GM12878 (cell line): ENCODE results near the gene TCEAL1. TPM values are rescaled to one million over a fixed set of nuclear protein-coding genes. Genes with fewer than 3 reads are reported as not detected.

Source experiments
- ATAC-seq: fragments of 200-7000 bp; cut with Tn5 transposase; 3 replicates; pipeline ENCODE4 v1.9.1; 2020; ENCODE audit warnings: mild to moderate bottlenecking, moderate library complexity
- BruUV-seq: library from RNA; stranded (reverse); fragments of 400-500 nt; replicated peaks from 2 replicates; lab custom pipeline; 2021; lab: Mats Ljungman, UMichigan
- CTCF ChIA-PET: fragments of 300-600 bp; sonication (Branson Sonifier 250); formaldehyde crosslinking; extraction: SDS; loops from one replicate; lab custom pipeline; 2021; ENCODE audit warnings: inconsistent platforms; lab: Yijun Ruan, JAX
- POLR2A ChIA-PET: fragments of 350-600 bp; formaldehyde crosslinking; extraction: SDS; loops from one replicate; lab custom pipeline; 2021; ENCODE audit warnings: inconsistent platforms; lab: Charles Lee
- RAD21 ChIA-PET: fragments of 300-600 bp; sonication (Branson Sonifier 250); formaldehyde crosslinking; loops from one replicate; lab custom pipeline; 2023; ENCODE audit warnings: antibody characterized with exemption; ENCODE audit not compliant: unreplicated experiment; lab: Charles Lee
- SMC1A ChIA-PET: fragments of 300-600 bp; sonication (Branson Sonifier 250); formaldehyde crosslinking; loops from one replicate; lab custom pipeline; 2023; ENCODE audit not compliant: unreplicated experiment, uncharacterized antibody; lab: Charles Lee
- DNase-seq: peaks from one replicate; pipeline ENCODE4 v3.0.0-alpha.2; 2011; ENCODE audit warnings: low read depth, low spot score
- FAIRE-seq: peaks from 3 replicates; lab custom pipeline; 2011; peaks lifted over from hg19 to GRCh38; lab: Jason Lieb, UNC
- H2AFZ ChIP-seq: 2 replicates; pipeline ENCODE4 v1.6.0; 2011; ENCODE audit warnings: low read depth, low read length, control low read depth; ENCODE audit not compliant: control insufficient read depth
- H3K27ac ChIP-seq: 2 replicates; pipeline ENCODE4 v1.5.1; 2011; ENCODE audit warnings: control low read depth; ENCODE audit not compliant: control insufficient read depth, insufficient read depth
- H3K27me3 ChIP-seq, 2 experiments: replicated peaks in 1 of 2; 2 replicates each; pipeline versions ENCODE4 v1.6.0 to v1.6.1; 2011; ENCODE audit warnings: low read length in 1 of 2; ENCODE audit not compliant: control insufficient read depth in 2 of 2, insufficient read depth in 2 of 2
- H3K36me3 ChIP-seq, 2 experiments: 2 replicates each; pipeline ENCODE4 v1.5.1; 2011; ENCODE audit warnings: low read length in 1 of 2; ENCODE audit not compliant: control insufficient read depth in 2 of 2, insufficient read depth in 2 of 2
- H3K4me1 ChIP-seq: 2 replicates; pipeline ENCODE4 v1.6.1; 2011; ENCODE audit warnings: mild to moderate bottlenecking, low read length, moderate library complexity, mixed read lengths; ENCODE audit not compliant: control insufficient read depth, insufficient read depth
- H3K4me2 ChIP-seq: 2 replicates; pipeline ENCODE4 v1.6.0; 2011; ENCODE audit warnings: control low read depth; ENCODE audit not compliant: control insufficient read depth, insufficient read depth
- H3K4me3 ChIP-seq: fragments of 200-600 bp; sonication (generic); 2 replicates; pipeline ENCODE4 v1.5.1; 2016
- H3K79me2 ChIP-seq: 2 replicates; pipeline ENCODE4 v1.6.0; 2011; ENCODE audit warnings: low read length; ENCODE audit not compliant: control insufficient read depth, insufficient read depth
- H3K9ac ChIP-seq: 2 replicates; pipeline ENCODE4 v1.8.0; 2011; ENCODE audit warnings: low read length, control low read depth, mixed read lengths; ENCODE audit not compliant: control insufficient read depth, insufficient read depth
- H3K9me3 ChIP-seq: replicated peaks from 3 replicates; pipeline ENCODE4 v1.5.1; 2011; ENCODE audit warnings: mild to moderate bottlenecking, low read length; ENCODE audit not compliant: control insufficient read depth, insufficient read depth
- H4K20me1 ChIP-seq: 2 replicates; pipeline ENCODE4 v1.6.0; 2011; ENCODE audit not compliant: control insufficient read depth, insufficient read depth
- BRCA1 ChIP-seq: IDR thresholded peaks from 2 replicates; pipeline ENCODE4 v1.6.1; 2011; ENCODE audit warnings: low read depth, low read length, improper control_type of control experiment
- CBX5 ChIP-seq: sonication (generic); IDR thresholded peaks from 2 replicates; pipeline ENCODE4 v1.6.1; 2016; ENCODE audit warnings: low read depth, moderate library complexity, mild to moderate bottlenecking, inconsistent platforms
- CHD1 ChIP-seq: IDR thresholded peaks from 2 replicates; pipeline ENCODE4 v1.6.1; 2012; ENCODE audit warnings: low read depth, low read length, improper control_type of control experiment
- EP300 ChIP-seq, 2 experiments: fragments of 150-350 bp in 1 of 2; IDR thresholded peaks; 2 replicates each; pipeline ENCODE4 v1.6.1; 2011 to 2012; ENCODE audit warnings: low read depth in 2 of 2, low read length in 2 of 2, borderline replicate concordance in 1 of 2, improper control_type of control experiment in 1 of 2, inconsistent platforms in 1 of 2; ENCODE audit not compliant: control insufficient read depth in 1 of 2
- HDAC6 ChIP-seq: fragments of 200-600 bp; sonication (generic); IDR thresholded peaks from one replicate; pipeline ENCODE4 v1.8.0; 2017; ENCODE audit warnings: antibody characterized with exemption; ENCODE audit not compliant: unreplicated experiment
- IKZF1 ChIP-seq: fragments of 450-650 bp; conservative IDR thresholded peaks from 2 replicates; pipeline ENCODE4 v1.6.1; 2017; ENCODE audit warnings: antibody characterized with exemption, mild to moderate bottlenecking
- IRF4 ChIP-seq: IDR thresholded peaks from 2 replicates; pipeline ENCODE4 v1.6.1; 2011; ENCODE audit warnings: low read depth, low read length
- MAX ChIP-seq: IDR thresholded peaks from 2 replicates; pipeline ENCODE4 v1.6.1; 2012; ENCODE audit warnings: low read depth, low read length, improper control_type of control experiment
- NFYA ChIP-seq: IDR thresholded peaks from 2 replicates; pipeline ENCODE4 v1.6.1; 2011; ENCODE audit warnings: low read depth, mild to moderate bottlenecking, low read length, improper control_type of control experiment, borderline replicate concordance
- RAD51 ChIP-seq: fragments of 450-650 bp; IDR thresholded peaks from 2 replicates; pipeline ENCODE4 v1.6.1; 2016; ENCODE audit warnings: moderate library complexity, mild to moderate bottlenecking, inconsistent platforms
- RCOR1 ChIP-seq: conservative IDR thresholded peaks from 2 replicates; pipeline ENCODE4 v1.6.1; 2012; ENCODE audit warnings: low read depth, low read length, improper control_type of control experiment
- SIX5 ChIP-seq: IDR thresholded peaks from 2 replicates; pipeline ENCODE4 v1.6.1; 2011; ENCODE audit warnings: mild to moderate bottlenecking, low read depth, low read length, moderate library complexity; ENCODE audit not compliant: severe bottlenecking
- TCF12 ChIP-seq: IDR thresholded peaks from 2 replicates; pipeline ENCODE4 v1.6.1; 2011; ENCODE audit warnings: low read depth, mild to moderate bottlenecking, low read length
- ZBTB40 ChIP-seq: fragments of 450-650 bp; IDR thresholded peaks from 2 replicates; pipeline ENCODE4 v1.6.1; 2016; ENCODE audit warnings: mild to moderate bottlenecking, moderate library complexity, borderline replicate concordance
- ZNF207 ChIP-seq: fragments of 450-650 bp; IDR thresholded peaks from 2 replicates; pipeline ENCODE4 v1.6.1; 2014; ENCODE audit warnings: antibody characterized with exemption, mild to moderate bottlenecking, borderline replicate concordance
- ZSCAN29 ChIP-seq: fragments of 450-650 bp; IDR thresholded peaks from 2 replicates; pipeline ENCODE4 v1.6.1; 2017; ENCODE audit warnings: mild to moderate bottlenecking, moderate library complexity
- WGBS: methylation state at CpG from one replicate; pipeline ENCODE4 v1.1.6; 2016; ENCODE audit warnings: low lambda C conversion rate; ENCODE audit not compliant: insufficient replicate concordance, insufficient coverage; ENCODE audit errors: missing lambda C conversion rate; 5-methylcytosine and 5-hydroxymethylcytosine counted together
- in situ Hi-C: fragments of 300-500 bp; cut with MboI; formaldehyde crosslinking; loops from 9 replicates; pipeline ENCODE4 v1.14.3; 2018; ENCODE audit warnings: mixed read lengths
- intact Hi-C: fragments of 100-400 bp; cut with micrococcal nuclease; formaldehyde crosslinking; loops from one replicate; pipeline ENCODE4 v1.14.2; 2022; ENCODE audit not compliant: unreplicated experiment
- polyA plus RNA-seq, 11 experiments: library from polyadenylated mRNA; depleted of rRNA in 4 of 11; unstranded in 6 of 11; stranded (reverse) in 5 of 11; fragments of >200 nt; fragmentation: Nextera tagmentation in 4 of 11; fragmentation: Illumina TruSeq in 1 of 11; extraction: Ambion mirVana in 4 of 11; extraction: Trizol in 1 of 11; gene quantifications; 1 replicate in 1 of 11; 2 replicates in 10 of 11; pipeline versions ENCODE4 v1.2.1 to v1.2.3, GENCODE V29; 2011 to 2016; ENCODE audit warnings: inconsistent platforms in 2 of 11, missing spikeins in 2 of 11, low read depth in 1 of 11
- total RNA-seq, 4 experiments: library from RNA; depleted of rRNA in 3 of 4; stranded (reverse); fragments of >200 nt in 3 of 4; fragmentation: Illumina TruSeq in 1 of 4; extraction: Trizol in 1 of 4; gene quantifications; 2 replicates each; pipeline versions ENCODE4 v1.2.1 to v1.2.3, GENCODE V29; 2013 to 2021

TCEAL1 gene
- total and polyA plus RNA-seq, 10 of the 15 experiments (the other 5 are each of a cell fraction or from before 2014, with no cell fraction given): 10.1 to 24.3 (median 17.8) TPM

GRCh38 chrX:103647630-103648029, 18.9 kb downstream of the TCEAL1 start:
- Histone ChIP-seq H3K4me3 (no peak overlapping the region), H3K4me2 (no peak overlapping the region), H3K4me1 (no peaks in the 10 kb centered on the region), H2AFZ (no peak overlapping the region), H3K36me3 (no peaks in the 10 kb centered on the region), H3K27ac (no peak overlapping the region), H3K79me2 (no peaks in the 10 kb centered on the region), H3K9me3 (no peaks in the 10 kb centered on the region), H4K20me1 (no peaks in the 10 kb centered on the region), H3K9ac (no peak overlapping the region), H3K27me3 (no peaks in the 10 kb centered on the region; a peak in 1 of 4 replicates)
- RAD21 ChIA-PET: no interaction called here
- no peak for FAIRE-seq
- in situ Hi-C loops (no loop called here), intact Hi-C loops (no loop called here)
- SMC1A ChIA-PET: no interaction called here
- TF ChIP-seq IRF4 (no peak), BRCA1 (no peak), IKZF1 (no peak), HDAC6 (no peak), TCF12 (no peak), RAD51 (no peak), MAX (no peak), ZNF207 (no peak), ZBTB40 (no peak), NFYA (no peak), CBX5 (no peak), EP300 (IDR thresholded peaks at IDR 0.05; ENCODE audit: borderline replicate concordance in 1 of 2, control insufficient read depth in 1 of 2, low read depth in 2 of 2, low read length in 2 of 2) (no peak), RCOR1 (no peak), CHD1 (no peak), SIX5 (no peak), ZSCAN29 (no peak)
- 8% methylated on average over 1 of the region's 1 CpG for WGBS
- no TSS peak for BruUV-seq
- DNase-seq: no peak
- CTCF ChIA-PET: no interaction called here
- POLR2A ChIA-PET: no interaction called here
- ATAC-seq: no peak
